ENCODE measurements around the gene ANKRD11.
"Not testable (repeated sequence)": the region's sequence is repeated elsewhere in the genome, so short reads cannot be mapped to it uniquely, and the experiment has no call there.

Gene ANKRD11

DNA sequence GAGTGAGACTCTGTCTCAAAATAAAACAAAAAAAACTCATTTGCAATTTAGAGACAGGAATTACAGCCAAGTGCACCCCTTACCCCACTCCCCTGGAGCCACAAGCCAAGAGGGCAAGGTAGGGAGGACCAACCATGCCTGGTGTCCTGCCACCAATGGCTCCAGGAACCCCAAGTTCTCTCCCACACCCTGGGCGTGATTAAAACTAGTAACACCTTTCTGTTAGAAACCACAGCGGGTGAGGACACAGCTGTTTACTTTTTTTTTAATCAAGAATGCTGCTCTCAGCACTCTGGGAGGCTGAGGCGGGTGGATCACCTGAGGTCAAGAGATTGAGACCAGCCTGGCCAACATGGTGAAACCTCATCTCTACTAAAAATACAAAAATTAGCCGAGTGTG, 38.1 kb downstream of the ANKRD11 start:
- DNase-seq (ENCODE audit: low read depth, low spot score): no peak

DNA sequence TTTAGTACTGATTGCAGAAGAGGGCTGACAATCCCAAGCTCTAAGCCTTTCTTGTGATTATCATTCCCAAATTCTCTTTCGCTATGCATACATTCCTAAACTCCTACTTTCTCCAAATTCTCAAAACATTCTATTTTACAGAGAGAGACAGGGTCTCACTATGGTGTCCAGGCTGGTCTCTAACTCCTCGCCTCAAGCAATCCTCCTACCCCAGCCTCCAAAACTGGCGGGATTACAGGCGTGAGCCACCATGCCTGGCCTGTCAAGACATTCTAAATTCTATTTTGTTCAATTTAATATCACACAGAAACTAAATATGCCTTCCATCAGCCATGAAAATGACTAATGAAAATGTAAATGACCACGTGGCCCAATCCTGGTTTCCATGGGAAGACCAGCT, 39.8 kb downstream of the ANKRD11 start:
- DNase-seq (ENCODE audit: low read depth, low spot score): no peak

DNA sequence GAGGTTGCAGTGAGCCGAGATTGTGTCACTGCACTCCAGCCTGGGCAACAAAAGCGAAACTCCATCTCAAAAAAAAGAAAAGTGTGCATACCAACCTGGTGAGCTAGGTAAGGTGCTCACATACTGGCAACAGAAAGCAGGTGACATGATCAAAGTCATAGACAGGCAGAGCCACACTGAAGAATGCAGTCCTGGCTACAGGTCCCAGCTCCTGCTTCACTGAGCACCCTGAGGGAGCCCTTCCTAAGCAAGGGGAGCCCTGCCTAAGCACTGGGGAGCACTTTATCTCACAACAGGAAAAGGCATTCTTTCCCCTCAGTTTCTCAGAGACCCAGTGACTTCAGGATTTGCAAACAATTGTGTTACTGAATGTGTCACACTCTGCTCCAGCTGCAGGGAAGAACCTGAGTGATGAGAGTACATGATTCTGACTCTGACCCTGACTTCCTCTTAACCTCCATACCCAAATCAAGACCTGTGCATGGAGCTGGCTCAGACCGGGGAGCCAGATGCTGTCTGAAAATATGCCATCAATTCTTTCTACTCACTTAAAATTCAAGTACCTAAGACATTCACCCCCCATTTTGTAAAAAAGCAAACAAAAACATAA, 40.5 kb downstream of the ANKRD11 start:
- no peak for DNase-seq (ENCODE audit: low read depth, low spot score)

DNA sequence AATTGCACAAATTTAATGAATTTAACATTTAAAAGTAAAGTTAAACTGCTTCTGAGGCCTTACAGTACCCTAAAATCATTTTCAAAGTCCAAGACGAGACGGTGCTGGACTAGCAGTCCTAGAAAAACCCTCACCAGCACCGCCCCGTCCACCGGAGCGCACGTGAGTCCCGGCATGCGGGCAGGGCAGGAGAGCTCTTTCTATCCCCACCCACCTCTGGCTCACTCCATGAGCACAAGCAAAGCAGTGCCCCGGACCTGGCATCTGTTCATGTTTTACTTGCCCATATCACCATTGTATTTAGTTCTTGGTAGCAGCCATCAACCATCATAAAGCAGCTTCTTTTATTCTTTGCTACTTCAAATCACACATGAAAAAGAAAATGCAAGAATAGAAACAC, 41.7 kb downstream of the ANKRD11 start:
- no peak for DNase-seq (ENCODE audit: low read depth, low spot score)

DNA sequence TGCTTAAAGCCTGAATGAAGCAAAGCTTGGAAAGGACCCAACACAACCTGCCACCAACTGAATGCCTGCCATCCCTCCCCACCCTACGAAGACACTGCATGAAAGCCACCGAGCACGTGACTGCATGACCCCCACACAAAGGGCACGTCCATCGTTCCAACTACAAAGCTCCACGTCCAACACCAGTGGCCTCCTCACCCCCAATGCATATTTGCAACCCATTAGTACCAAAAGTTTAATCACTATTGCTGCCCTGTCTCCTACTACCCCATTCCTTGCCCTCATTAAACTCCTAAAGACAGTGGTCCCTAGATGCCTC, 43.4 kb downstream of the ANKRD11 start:
- no peak for DNase-seq (ENCODE audit: low read depth, low spot score)

DNA sequence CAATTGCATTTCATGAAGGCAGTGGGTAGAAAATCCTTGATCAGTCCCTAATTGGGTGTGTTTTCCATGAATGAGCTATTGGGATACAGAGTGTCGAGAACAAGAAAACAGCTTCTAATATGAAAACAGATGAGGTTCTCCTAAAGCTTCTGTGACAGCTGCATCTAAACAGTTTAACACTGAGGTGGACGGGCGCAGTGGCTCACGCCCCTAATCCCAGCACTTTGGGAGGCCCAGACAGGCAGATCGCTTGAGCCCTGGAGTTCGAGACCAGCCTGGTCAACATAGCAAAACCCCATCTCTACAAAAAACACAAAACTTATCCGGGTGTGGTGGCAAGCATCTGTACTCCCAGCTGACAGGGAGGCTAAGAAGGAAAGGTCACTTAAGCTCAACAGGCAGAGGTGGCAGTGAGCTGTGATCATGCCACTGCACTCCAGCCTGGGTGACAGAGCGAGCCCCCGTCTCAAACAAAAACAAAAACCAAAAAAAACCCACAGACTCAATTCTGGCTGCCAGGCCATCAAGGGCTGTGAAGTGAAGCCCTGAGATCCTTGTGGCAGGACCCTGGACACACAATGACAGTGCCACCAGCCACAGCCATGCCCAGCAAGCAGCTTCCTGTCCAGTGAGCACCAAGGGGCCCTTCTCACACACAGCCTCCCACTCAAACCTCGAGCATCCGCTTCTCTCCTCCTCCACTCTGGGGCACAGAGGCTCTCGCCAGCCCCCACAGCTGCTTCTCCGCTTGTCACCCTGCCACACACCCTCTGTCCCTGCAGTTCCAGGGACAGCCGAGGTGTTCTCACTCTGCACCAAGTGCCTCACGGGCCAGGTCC, 44.0 kb downstream of the ANKRD11 start:
- no peak for DNase-seq (ENCODE audit: low read depth, low spot score)

DNA sequence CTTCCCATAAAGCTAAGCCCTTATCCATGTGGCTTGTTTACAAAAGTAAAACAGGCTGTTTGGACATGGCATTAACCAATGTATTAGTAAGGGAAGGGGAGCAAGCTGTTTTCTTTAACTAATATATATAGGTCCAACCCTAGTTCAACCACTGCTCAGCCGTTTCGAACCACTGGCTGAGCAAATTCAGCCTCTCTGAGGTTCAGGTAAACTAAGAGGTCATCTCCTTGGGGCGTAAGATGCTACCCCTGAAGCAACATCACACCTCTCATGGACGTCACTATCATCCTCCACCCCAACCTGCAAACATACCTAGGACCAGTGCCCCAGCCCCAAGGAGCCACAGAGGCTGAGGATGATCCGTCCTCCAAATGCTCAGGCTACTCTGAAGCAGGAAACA, 45.2 kb downstream of the ANKRD11 start:
- DNase-seq (ENCODE audit: low read depth, low spot score): no peak

DNA sequence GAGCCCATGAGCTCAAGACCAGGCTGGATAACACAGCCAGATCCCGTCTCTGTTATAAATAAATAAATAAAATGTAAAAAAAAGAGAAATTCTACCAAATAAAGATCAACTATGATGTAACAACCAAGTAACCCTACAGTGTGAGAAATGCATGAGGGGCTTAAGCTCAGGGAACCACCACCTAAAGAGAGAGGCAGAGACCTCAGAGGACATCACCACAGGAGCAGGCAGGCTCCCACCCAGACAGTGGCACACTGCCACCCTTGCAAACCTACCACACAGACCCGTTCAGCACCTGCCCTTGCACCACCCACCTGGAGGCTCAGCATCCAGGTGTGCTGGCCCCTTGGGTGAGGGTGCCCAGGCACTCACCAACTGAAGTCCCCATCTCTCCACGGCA, 45.6 kb downstream of the ANKRD11 start:
- DNase-seq (ENCODE audit: low read depth, low spot score): no peak

DNA sequence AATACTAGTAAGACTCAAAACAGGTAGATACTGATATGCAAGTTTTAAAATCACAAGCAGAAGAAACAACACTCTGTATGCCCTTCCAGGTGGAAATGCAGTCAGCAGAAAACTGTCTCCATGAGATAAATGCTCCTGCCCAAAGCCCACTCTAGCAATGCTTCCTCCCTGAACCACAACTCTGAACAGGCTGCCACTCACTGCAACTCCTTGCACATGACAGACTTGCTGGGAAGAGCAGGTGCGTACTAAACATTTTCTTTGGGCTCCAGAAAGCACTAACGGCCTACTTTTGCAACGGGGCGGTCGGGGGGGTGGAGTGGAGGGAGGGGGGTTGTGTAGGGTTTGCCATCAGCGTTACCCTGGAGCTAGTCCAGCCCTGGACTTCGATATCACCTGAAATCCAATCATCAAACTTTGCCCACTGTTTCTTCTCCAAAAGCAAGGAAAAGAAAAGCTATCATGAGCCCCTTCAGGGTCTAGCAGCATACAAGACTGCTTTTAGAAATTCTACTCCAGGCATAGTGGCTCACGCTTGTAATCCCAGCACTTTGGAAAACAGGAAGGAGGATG, 46.1 kb downstream of the ANKRD11 start:
- no peak for DNase-seq (ENCODE audit: low read depth, low spot score)

DNA sequence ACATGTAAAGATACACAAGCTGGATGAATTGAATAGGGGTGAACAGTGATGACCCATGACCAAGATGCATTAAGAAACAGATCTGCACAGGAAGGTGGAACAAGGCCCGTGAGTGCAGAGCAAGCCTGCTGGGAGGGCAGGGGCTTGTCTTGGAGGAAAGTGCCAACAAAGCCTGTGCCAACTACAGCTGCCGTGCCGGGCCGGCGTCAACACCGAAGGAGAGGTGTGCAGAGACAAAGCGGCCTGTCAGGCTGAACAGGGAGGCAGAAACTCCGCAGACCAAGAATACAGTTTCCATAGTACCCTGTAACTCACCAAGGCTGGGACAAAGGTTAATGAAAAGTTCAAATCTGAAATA, 46.7 kb downstream of the ANKRD11 start:
- DNase-seq (ENCODE audit: low read depth, low spot score): no peak

DNA sequence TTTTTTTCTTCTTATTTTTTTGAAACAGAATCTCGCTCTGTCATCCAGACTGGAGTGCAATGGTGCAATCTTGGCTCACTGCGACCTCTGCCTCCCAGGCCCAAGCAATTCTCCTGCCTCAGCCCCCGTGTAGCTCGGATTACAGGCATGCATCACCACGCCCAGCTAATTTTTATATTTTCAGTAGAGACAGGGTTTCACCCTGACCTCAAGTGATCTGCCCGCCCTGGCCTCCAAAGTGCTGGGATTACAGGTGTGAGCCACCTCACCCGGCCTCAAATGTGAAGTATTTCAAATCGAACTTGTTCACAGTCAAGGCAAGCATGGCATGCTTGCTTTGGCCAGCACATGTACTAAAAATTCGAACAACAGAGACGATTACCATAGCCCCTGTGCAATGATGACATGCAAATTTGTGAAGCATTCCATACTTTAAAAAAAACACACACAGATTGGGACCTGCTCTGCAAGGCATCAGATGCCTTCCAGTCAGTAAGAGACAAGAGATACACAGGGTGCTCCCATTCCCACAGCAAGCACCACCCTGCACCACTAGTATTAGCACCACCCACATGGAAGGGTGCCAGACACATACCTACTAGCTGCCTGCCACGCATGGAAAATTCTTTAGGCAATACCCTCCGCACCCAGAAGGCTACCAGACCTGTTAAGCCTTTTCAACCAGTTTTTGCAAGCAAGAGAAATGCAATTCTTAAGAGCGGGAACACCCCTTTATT, 47.2 kb downstream of the ANKRD11 start:
- DNase-seq (ENCODE audit: low read depth, low spot score): no peak

DNA sequence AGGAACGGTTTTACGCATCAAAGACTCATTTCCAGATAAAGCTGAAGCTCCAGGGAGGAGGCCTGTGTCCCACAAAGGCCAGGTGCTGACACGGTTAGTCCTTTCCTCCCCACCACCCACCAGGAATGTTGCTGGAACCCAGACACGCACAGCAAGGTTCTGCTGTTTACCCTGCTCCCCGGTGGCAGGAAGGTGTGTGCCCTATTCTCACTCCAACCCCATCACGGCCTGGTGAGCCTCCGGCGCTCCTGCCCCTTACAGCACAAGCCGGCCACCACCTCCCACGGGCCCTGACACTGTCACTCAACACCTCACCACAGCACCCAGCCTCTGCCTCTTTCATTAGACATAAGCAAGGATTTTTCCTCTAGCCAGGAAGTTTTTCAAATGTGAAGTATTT, 47.8 kb downstream of the ANKRD11 start:
- DNase-seq (ENCODE audit: low read depth, low spot score): no peak

DNA sequence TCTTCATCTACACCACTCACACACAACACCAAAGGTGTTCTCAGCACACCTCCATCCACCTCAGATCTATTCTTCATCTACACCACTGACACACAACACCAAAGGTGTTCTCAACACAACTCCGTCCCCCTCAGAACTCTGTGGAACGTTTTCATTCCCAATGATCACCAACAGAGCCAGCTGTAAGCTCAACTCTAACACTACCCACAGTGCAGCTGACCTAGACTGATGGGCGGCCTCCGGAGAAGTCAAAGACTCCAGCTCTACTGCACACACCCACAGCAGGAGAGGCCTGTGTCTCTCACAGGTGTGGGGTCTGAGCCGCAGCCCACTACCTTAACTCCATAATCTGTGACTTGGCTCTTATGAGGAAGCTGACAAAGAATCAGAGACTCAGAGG, 50.7 kb downstream of the ANKRD11 start:
- DNase-seq (ENCODE audit: low read depth, low spot score): no peak

DNA sequence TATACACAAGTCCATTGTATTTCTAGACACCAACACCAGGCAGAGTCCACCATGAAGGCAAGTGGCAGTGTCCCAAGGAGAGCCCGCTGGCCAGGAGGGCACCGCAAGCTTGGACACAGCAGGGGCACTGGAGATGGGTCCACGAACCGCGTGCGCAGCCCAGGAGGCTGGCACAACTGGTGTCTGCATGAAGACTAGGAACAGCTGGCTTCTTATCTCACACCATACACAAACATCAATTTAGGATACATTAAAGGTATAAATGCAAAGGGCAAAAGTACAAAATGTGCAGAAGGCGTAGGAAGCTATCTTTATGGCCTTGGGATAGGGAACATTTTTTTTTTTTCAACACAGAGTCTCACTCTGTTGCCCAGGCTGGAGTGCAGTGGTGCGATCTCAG, 52.4 kb downstream of the ANKRD11 start:
- DNase-seq (ENCODE audit: low read depth, low spot score): no peak

DNA sequence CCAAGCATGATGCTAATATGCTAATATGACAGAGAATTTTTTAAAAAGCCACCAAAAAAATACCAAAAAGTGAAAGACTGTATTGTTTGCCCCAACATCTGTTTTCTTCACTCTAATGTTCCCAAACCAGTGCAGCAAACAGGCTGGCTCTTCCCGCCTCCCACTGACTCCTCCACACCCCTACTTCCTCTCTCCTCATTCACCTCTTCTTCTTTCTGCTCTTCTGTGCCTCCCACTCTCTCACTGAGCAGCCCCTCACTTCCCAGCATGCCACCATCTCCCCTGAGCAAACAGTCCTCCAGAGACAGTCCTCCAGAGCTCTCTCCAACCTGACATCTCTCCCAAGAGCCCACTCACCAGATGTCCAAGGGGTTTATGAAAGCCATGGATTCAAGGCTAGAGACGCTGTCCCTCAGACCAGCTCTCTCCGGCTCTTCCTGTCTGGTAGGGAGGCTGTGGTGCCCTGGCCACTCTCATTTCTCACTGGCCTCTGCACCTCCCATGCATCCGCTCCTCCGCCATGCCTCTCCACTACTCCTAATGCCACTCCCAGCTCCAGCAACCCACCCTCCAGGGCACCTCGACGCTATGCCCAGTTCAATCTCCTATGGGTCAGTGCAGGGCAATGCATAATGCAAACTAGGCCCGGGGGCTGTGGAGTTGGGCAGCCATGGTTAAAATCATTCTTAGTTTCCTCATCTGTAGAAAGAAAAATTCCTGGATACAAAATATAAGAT, 52.9 kb downstream of the ANKRD11 start:
- no peak for DNase-seq (ENCODE audit: low read depth, low spot score)

DNA sequence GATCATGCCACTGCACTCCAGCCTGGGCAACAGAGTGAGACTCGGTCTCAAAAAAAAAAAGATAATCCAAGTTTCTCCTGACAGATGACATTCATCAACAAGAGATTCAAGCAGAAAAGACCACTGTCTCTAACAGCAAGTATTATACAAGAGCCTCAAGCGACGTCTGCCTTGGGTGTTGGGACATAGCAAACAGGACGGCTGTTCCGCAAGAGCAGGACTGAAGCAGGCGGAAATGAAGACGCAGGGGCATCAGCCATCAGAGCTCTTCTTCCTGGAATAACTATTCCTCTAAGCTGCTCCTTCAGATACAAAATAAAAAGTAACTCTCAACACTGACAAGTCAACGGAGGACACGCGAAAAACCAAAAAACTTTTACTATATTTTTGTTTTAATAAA, 54.0 kb downstream of the ANKRD11 start:
- no peak for DNase-seq (ENCODE audit: low read depth, low spot score)

DNA sequence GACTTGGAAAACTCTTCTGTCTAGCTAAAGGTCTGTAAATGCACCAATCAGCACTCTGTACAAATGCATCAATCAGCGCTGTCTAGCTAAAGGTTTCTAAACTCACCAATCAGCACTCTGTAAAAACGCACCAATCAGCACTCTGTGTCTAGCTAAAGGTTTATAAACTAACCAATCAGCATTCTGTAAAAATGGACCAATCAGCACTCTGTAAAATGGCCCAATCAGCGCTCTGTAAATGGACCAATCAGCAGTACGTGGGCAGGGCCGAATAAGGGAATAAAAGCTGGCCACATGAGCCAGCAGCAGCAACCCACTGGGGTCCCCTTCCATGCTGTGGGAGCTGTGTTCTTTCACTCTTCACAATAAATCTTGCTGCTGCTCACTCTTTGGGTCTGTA, 55.3 kb downstream of the ANKRD11 start:
- DNase-seq (ENCODE audit: low read depth, low spot score): not testable (repeated sequence)

DNA sequence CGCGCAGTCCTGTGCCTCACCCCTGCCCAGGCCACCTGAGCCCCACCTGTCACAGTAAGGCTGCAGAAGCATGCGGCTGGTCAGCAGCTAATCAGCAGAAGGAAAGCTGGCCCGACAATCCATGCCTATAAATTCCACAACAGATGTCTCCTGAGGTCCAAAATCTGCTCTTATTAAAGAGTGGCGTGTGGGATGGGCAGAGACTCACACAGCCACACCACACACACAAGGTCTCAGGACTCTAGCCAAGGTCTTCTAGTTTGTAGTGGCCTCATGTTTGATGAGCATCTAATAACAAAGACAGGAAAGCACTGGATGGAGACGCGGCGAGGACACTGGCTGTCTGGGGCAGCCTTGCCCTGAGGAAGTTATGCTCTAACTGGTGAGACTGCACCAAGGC, 55.9 kb downstream of the ANKRD11 start:
- DNase-seq (ENCODE audit: low read depth, low spot score): no peak

DNA sequence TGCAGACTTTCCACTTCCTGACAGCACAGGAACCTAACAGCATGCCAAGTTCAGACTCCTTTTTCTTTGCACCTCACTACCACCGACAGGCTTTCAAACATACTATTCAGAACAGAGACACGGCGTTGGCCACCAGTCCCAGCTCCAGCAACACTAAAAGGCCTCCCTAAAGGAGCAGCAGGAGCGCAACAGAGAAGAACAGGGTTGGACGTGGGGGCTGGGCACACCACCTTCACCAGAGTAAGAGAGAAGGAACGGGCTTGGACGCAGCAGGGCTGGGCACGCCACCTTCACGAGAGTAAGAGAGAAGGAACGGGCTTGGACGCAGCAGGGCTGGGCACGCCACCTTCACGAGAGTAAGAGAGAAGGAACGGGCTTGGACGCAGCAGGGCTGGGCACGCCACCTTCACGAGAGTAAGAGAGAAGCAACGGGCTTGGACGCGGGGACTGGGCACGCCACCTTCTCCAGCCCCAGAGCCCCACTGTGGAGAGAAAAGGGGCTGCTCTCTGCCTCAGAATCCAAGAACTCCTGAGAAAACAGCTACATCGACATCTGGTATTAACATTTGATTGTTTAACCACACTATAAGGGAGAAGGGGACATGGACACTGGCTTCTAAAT, 56.9 kb downstream of the ANKRD11 start:
- not testable (repeated sequence) for DNase-seq (ENCODE audit: low read depth, low spot score)

DNA sequence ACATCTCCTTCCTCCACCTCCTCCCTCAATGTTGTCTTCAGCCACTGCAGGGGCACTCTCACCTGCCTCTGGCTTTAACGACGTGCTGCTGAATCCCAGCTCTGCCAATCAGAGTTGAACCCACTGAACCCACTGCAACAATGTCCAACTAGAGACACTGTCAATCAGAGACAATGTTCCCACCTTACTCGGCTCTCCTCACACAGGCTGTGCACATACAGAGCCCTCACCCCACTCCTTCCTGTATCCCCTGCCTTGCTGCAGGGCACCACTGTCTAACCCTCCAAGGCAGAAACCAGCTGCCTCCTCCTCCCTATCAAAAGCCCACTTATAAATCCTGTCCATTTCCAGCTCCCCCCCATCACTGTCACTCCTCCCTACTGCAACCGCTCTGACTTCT, 58.7 kb downstream of the ANKRD11 start:
- no peak for DNase-seq (ENCODE audit: low read depth, low spot score)

DNA sequence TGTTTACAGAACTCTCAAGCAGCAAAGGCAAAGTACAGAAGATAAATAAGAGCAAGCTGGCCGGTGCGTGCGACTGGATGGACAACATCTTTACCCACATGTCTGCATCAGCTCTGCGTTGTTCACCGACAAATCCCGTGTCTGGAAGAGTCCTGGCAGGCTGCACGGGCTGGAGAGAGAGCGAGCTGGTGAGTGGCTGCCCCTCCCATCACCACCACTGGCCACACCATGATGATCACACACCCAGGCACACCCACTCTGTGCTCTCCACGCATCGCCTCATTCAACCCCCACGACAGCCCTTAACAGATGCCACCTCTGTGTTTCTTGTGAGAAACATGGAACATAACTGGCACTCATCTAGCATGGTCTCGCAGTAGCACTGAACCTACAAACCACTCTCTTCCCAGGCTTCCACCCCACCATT, 59.2 kb downstream of the ANKRD11 start:
- DNase-seq (ENCODE audit: low read depth, low spot score): no peak

Data from activated naive CD8-positive, alpha-beta T cell treated with anti-CD3 and anti-CD28 coated beads, Interleukin-2, amount 50 U/mL, for 16 hours (primary cell).